ENCODE measurements around the gene SIMC1. TPM values are rescaled to one million over a fixed set of nuclear protein-coding genes. Genes with fewer than 3 reads are reported as not detected.

SIMC1 gene
- total RNA-seq, 1 experiment from 2014 or later = 17.7 TPM

- H3K79me1 ChIP-seq (ENCODE audit: insufficient read depth, low read depth, low read length, poor library complexity, severe bottlenecking) = no peaks in the 10 kb centered on the region
- H4K91ac ChIP-seq (ENCODE audit: insufficient read length, low read depth, low read length) = no peak overlapping the region
- no peaks in the 10 kb centered on the region for H3K79me2 ChIP-seq (ENCODE audit: insufficient read depth, low read length)
- Mint-ChIP-seq H3K4me3 (no peak overlapping the region), H3K27me3 (ENCODE audit: low read depth) (no peaks in the 10 kb centered on the region), H3K36me3 (ENCODE audit: insufficient read depth in 1 of 3, low read depth in 3 of 3) (peaks cover 14 to 53% (median 20%) of the 10 kb centered on the region in 3 experiments; a peak in 6 of 7 replicates), H3K4me1 (no peaks in the 10 kb centered on the region), H3K27ac (no peak overlapping the region), H3K9me3 (no peaks in the 10 kb centered on the region)
- no peaks in the 10 kb centered on the region for H3K9me3 ChIP-seq (ENCODE audit: control insufficient read depth, low read depth, low read length)
- H3K4me1 ChIP-seq (ENCODE audit: insufficient read depth, low read length) = no peaks in the 10 kb centered on the region
- H3K18ac ChIP-seq (ENCODE audit: insufficient read length, low read depth, low read length) = no peak overlapping the region
- H3K27ac ChIP-seq (ENCODE audit: insufficient read length, low read depth, low read length) = no peak overlapping the region
- H2BK20ac ChIP-seq (ENCODE audit: low read depth, low read length, poor library complexity, severe bottlenecking) = no peak overlapping the region
- no peak overlapping the region for H4K8ac ChIP-seq (replicated peaks; ENCODE audit: insufficient read length, low read depth, low read length)
- H3K14ac ChIP-seq (ENCODE audit: insufficient read depth, low read length) = no peak overlapping the region
- H3K23ac ChIP-seq (ENCODE audit: insufficient read length, low read depth, low read length) = no peak overlapping the region
- DNase-seq = no peak
- H3K4ac ChIP-seq (ENCODE audit: low read depth, low read length) = no peak overlapping the region
- no peaks in the 10 kb centered on the region for H3K23me2 ChIP-seq (ENCODE audit: insufficient read length, low read depth, low read length, poor library complexity, severe bottlenecking)
- H2BK5ac ChIP-seq (ENCODE audit: insufficient read length, low read length) = no peak overlapping the region
- TF ChIP-seq, protein P1, sequence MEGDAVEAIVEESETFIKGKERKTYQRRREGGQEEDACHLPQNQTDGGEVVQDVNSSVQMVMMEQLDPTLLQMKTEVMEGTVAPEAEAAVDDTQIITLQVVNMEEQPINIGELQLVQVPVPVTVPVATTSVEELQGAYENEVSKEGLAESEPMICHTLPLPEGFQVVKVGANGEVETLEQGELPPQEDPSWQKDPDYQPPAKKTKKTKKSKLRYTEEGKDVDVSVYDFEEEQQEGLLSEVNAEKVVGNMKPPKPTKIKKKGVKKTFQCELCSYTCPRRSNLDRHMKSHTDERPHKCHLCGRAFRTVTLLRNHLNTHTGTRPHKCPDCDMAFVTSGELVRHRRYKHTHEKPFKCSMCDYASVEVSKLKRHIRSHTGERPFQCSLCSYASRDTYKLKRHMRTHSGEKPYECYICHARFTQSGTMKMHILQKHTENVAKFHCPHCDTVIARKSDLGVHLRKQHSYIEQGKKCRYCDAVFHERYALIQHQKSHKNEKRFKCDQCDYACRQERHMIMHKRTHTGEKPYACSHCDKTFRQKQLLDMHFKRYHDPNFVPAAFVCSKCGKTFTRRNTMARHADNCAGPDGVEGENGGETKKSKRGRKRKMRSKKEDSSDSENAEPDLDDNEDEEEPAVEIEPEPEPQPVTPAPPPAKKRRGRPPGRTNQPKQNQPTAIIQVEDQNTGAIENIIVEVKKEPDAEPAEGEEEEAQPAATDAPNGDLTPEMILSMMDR (conservative IDR thresholded peaks at IDR 0.05) = no peak
- no peak overlapping the region for H3K56ac ChIP-seq (ENCODE audit: insufficient read length, low read depth, low read length)
- no peak overlapping the region for H3K9ac ChIP-seq (ENCODE audit: extremely low read depth, insufficient read length, low read length)
- no CpG with 5 or more reads among the region's 3 CpGs for WGBS (ENCODE audit: extremely low coverage, insufficient read length, low lambda C conversion rate)
- no peaks in the 10 kb centered on the region for H3K27me3 ChIP-seq (ENCODE audit: insufficient read depth, low read length)
- no peak overlapping the region for H2BK120ac ChIP-seq (ENCODE audit: low read depth, low read length, poor library complexity, severe bottlenecking)
- no peak overlapping the region for H2AFZ ChIP-seq (ENCODE audit: low read length)
- H4K20me1 ChIP-seq (ENCODE audit: control insufficient read depth, insufficient read depth, insufficient read length) = no peaks in the 10 kb centered on the region
- no peak overlapping the region for H2BK15ac ChIP-seq (ENCODE audit: low read depth, low read length)
- H2AK5ac ChIP-seq (ENCODE audit: insufficient read length, low read length) = no peak overlapping the region
- H3K4me2 ChIP-seq (ENCODE audit: insufficient read depth, insufficient read length, low read length) = no peak overlapping the region
- H3T11ph ChIP-seq (ENCODE audit: low read length) = no peak overlapping the region
- no peak overlapping the region for H2BK12ac ChIP-seq (ENCODE audit: insufficient read length, low read depth, low read length)
- H4K5ac ChIP-seq (ENCODE audit: insufficient read length, low read depth, low read length) = no peak overlapping the region
Observed at GRCh38 chr5:176379881-176380280, 141.7 kb downstream of the SIMC1 start.
